HL-60 (cell line): ENCODE results near the gene SUGP1.
A peak's percentile ranks its signal among the peaks of the same experiment; 100 is the strongest.

Experiments
- DNase-seq, 2 experiments: peaks; one replicate each; pipeline ENCODE4 v3.0.0-alpha.2; 2010 to 2020; ENCODE audit warnings: low read depth in 1 of 2, low spot score in 1 of 2
- H3K27ac ChIP-seq: fragments of 250-450 bp; sonication (Bioruptor Pico); replicated peaks from 2 replicates; pipeline ENCODE4 v1.5.1; 2020; ENCODE audit warnings: mild to moderate bottlenecking, moderate library complexity
- H3K27me3 ChIP-seq: fragments of 250-450 bp; sonication (Bioruptor Pico); 2 replicates; pipeline ENCODE4 v1.5.1; 2021; ENCODE audit warnings: mild to moderate bottlenecking, moderate library complexity; ENCODE audit not compliant: insufficient read depth, poor library complexity, severe bottlenecking
- H3K4me3 ChIP-seq: replicated peaks from 2 replicates; pipeline ENCODE4 v1.5.1; 2011; ENCODE audit warnings: mild to moderate bottlenecking, control low read depth, low read length; ENCODE audit not compliant: insufficient read depth
- GABPA ChIP-seq: IDR thresholded peaks from 2 replicates; pipeline ENCODE4 v1.6.1; 2012; ENCODE audit warnings: low read depth
- POLR2AphosphoS5 ChIP-seq: IDR thresholded peaks from 2 replicates; pipeline ENCODE4 v1.6.1; 2012; ENCODE audit warnings: low read depth
- SPI1 ChIP-seq: IDR thresholded peaks from 2 replicates; pipeline ENCODE4 v1.6.1; 2012; ENCODE audit warnings: low read depth, mild to moderate bottlenecking, borderline replicate concordance
- TF ChIP-seq, protein P1 (sequence below): IDR thresholded peaks from one replicate; pipeline ENCODE4 v1.5.1; 2011; ENCODE audit warnings: low read length, control low read depth, inconsistent platforms; ENCODE audit not compliant: insufficient read depth
- TF ChIP-seq, protein P2 (sequence below): IDR thresholded peaks from 2 replicates; pipeline ENCODE4 v1.6.1; 2012; ENCODE audit warnings: low read depth; ENCODE audit not compliant: insufficient replicate concordance

The SUGP1 gene

DNA sequence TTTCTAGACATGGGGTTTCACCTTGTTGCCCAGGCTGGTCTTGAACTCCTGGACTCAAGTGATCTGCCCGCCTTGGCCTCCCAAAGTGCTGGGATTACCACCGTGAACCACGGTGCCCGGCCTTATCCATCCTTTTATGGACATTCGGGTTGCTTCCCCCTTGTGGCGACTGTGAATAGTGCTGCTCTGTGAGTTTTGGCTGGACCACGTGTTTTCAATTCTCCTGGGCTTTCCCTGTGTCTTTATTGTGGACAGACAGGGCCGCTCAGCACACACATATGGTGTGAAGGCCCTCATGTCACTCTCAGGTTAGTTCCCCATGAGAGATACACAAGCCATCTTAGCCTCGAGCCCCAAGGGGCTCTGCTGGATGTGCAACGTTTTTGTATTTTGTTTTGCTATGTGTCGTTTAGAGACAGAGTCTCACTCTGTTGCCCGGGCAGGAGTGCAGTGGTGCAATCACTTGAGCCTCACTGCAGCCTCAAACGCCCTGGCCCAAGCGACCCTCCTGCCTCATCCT, 40.8 kb upstream of the SUGP1 start:
- Histone ChIP-seq H3K27me3 (no peaks in the 10 kb centered on the region), H3K4me3 (no peak overlapping the region), H3K27ac (peak overlapping the region; percentile 21)
- peak; percentile 63 to 85 for DNase-seq
- TF ChIP-seq, protein P1, sequence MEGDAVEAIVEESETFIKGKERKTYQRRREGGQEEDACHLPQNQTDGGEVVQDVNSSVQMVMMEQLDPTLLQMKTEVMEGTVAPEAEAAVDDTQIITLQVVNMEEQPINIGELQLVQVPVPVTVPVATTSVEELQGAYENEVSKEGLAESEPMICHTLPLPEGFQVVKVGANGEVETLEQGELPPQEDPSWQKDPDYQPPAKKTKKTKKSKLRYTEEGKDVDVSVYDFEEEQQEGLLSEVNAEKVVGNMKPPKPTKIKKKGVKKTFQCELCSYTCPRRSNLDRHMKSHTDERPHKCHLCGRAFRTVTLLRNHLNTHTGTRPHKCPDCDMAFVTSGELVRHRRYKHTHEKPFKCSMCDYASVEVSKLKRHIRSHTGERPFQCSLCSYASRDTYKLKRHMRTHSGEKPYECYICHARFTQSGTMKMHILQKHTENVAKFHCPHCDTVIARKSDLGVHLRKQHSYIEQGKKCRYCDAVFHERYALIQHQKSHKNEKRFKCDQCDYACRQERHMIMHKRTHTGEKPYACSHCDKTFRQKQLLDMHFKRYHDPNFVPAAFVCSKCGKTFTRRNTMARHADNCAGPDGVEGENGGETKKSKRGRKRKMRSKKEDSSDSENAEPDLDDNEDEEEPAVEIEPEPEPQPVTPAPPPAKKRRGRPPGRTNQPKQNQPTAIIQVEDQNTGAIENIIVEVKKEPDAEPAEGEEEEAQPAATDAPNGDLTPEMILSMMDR, result peak; percentile 71
- no peak for TF ChIP-seq SPI1
- TF ChIP-seq, protein P2, sequence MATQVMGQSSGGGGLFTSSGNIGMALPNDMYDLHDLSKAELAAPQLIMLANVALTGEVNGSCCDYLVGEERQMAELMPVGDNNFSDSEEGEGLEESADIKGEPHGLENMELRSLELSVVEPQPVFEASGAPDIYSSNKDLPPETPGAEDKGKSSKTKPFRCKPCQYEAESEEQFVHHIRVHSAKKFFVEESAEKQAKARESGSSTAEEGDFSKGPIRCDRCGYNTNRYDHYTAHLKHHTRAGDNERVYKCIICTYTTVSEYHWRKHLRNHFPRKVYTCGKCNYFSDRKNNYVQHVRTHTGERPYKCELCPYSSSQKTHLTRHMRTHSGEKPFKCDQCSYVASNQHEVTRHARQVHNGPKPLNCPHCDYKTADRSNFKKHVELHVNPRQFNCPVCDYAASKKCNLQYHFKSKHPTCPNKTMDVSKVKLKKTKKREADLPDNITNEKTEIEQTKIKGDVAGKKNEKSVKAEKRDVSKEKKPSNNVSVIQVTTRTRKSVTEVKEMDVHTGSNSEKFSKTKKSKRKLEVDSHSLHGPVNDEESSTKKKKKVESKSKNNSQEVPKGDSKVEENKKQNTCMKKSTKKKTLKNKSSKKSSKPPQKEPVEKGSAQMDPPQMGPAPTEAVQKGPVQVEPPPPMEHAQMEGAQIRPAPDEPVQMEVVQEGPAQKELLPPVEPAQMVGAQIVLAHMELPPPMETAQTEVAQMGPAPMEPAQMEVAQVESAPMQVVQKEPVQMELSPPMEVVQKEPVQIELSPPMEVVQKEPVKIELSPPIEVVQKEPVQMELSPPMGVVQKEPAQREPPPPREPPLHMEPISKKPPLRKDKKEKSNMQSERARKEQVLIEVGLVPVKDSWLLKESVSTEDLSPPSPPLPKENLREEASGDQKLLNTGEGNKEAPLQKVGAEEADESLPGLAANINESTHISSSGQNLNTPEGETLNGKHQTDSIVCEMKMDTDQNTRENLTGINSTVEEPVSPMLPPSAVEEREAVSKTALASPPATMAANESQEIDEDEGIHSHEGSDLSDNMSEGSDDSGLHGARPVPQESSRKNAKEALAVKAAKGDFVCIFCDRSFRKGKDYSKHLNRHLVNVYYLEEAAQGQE, result no peak
- TF ChIP-seq GABPA, result no peak
- 0 out of 2 replicates have a peak, but pooled peaks have one; percentile 17 for TF ChIP-seq POLR2AphosphoS5

DNA sequence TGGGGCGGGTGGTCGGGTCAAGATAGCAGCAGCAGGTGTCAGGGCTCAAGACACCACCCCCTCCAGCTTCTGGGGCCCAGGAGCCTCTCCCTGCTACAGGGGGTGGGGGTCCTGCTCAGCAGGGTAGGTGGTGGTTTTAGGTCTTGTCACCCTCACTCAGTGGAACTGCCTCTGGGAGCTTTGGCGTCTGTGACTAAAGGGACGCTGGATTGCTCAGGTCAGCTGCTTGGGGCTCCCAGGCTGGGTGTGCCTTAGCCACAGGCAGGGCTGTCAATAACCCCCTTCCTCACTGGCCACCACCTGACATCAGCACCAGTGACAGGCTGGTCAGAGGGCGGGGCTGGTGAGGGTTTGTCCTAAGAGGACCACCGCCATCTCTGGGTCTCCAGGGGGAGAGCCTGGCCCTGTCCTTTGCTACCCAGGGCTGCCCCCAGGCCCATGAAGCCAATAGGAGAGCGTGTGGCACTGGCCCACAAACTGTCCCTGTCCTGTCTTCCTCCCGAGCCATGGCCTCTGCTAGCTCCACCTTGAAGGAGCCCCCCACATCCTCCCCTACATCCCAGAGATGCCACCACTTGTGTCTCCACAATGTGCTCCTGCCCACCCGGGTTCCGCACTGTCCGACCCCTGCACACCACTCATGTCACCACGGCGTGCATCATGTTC, 36.7 kb upstream of the SUGP1 start:
- Histone ChIP-seq H3K27me3 (no peaks in the 10 kb centered on the region), H3K4me3 (no peak overlapping the region), H3K27ac (no peak overlapping the region)
- TF ChIP-seq, protein P2, result no peak
- TF ChIP-seq SPI1 (no peak), GABPA (no peak), POLR2AphosphoS5 (no peak)
- TF ChIP-seq, protein P1, result no peak
- DNase-seq, result no peak

DNA sequence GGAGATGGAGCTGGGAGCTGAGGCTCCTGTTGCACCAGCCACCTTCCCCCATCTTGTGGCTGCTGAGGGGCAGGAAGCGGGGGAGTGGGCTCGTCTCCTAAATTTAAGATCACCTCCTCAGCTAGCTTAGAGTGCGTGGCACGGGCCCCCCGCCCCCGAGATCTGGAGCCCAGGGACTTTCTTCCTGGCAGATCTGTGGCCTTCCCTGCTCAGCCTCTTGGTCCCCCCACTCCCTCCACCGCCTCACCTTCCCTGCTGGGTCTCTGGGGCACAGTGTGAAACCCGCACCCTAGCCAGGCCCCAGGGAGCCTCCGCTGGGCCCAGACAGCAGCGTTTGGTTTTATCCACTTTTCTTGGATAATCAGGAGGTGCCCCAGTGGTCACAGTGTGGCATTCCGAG, 36.2 kb upstream of the SUGP1 start:
- Histone ChIP-seq H3K4me3 (no peak overlapping the region), H3K27ac (no peak overlapping the region), H3K27me3 (no peaks in the 10 kb centered on the region)
- TF ChIP-seq GABPA, result no peak
- TF ChIP-seq, protein P2, result no peak
- no peak for TF ChIP-seq SPI1
- no peak for TF ChIP-seq POLR2AphosphoS5
- TF ChIP-seq, protein P1, result no peak
- DNase-seq, result no peak
